ENCODE data around the gene EFR3B.
A peak's percentile ranks its signal among the peaks of the same experiment; 100 is the strongest.

The EFR3B gene

DNA sequence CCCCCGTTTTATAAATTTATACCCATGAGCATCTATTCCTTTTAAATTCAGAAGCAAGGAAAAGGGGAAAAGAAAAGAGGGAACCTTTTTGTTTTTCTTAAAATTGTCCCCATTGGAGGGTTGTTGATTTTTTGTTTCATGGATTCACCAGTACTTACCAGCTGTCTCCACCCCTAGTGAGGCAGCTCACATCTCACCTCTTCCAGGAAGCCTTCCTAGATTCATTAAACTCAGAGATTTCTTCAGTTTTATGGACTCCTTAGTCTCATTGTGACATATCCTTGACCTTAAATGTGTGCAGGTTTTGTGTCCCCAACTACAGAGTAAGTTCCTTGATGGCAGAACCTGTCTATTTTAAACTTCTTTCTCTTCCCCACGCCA is 35.9 kb downstream of the EFR3B start:
- TF ChIP-seq ARNTL (CRISPR knock-in tag; IDR thresholded peaks at IDR 0.05; ENCODE audit: borderline replicate concordance, low read depth) (no peak), TCF4 (CRISPR knock-in tag; IDR thresholded peaks at IDR 0.05; ENCODE audit: borderline replicate concordance) (no peak), TOX (CRISPR knock-in tag; IDR thresholded peaks at IDR 0.05; ENCODE audit: borderline replicate concordance) (no peak), RARB (CRISPR knock-in tag; IDR thresholded peaks at IDR 0.05) (no peak), ISL1 (CRISPR knock-in tag; IDR thresholded peaks at IDR 0.05) (no peak), GLIS3 (CRISPR knock-in tag; IDR thresholded peaks at IDR 0.05) (no peak), ZNF70 (CRISPR knock-in tag; IDR thresholded peaks at IDR 0.05) (no peak), ZC3H10 (CRISPR knock-in tag; IDR thresholded peaks at IDR 0.05) (no peak)
- TF ChIP-seq, protein P1, sequence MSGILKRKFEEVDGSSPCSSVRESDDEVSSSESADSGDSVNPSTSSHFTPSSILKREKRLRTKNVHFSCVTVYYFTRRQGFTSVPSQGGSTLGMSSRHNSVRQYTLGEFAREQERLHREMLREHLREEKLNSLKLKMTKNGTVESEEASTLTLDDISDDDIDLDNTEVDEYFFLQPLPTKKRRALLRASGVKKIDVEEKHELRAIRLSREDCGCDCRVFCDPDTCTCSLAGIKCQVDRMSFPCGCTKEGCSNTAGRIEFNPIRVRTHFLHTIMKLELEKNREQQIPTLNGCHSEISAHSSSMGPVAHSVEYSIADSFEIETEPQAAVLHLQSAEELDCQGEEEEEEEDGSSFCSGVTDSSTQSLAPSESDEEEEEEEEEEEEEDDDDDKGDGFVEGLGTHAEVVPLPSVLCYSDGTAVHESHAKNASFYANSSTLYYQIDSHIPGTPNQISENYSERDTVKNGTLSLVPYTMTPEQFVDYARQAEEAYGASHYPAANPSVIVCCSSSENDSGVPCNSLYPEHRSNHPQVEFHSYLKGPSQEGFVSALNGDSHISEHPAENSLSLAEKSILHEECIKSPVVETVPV (CRISPR knock-in tag; IDR thresholded peaks at IDR 0.05) = no peak
- TF ChIP-seq, protein P2, sequence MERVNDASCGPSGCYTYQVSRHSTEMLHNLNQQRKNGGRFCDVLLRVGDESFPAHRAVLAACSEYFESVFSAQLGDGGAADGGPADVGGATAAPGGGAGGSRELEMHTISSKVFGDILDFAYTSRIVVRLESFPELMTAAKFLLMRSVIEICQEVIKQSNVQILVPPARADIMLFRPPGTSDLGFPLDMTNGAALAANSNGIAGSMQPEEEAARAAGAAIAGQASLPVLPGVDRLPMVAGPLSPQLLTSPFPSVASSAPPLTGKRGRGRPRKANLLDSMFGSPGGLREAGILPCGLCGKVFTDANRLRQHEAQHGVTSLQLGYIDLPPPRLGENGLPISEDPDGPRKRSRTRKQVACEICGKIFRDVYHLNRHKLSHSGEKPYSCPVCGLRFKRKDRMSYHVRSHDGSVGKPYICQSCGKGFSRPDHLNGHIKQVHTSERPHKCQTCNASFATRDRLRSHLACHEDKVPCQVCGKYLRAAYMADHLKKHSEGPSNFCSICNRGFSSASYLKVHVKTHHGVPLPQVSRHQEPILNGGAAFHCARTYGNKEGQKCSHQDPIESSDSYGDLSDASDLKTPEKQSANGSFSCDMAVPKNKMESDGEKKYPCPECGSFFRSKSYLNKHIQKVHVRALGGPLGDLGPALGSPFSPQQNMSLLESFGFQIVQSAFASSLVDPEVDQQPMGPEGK (CRISPR knock-in tag; IDR thresholded peaks at IDR 0.05; ENCODE audit: borderline replicate concordance) = no peak
- TF ChIP-seq, protein P3, sequence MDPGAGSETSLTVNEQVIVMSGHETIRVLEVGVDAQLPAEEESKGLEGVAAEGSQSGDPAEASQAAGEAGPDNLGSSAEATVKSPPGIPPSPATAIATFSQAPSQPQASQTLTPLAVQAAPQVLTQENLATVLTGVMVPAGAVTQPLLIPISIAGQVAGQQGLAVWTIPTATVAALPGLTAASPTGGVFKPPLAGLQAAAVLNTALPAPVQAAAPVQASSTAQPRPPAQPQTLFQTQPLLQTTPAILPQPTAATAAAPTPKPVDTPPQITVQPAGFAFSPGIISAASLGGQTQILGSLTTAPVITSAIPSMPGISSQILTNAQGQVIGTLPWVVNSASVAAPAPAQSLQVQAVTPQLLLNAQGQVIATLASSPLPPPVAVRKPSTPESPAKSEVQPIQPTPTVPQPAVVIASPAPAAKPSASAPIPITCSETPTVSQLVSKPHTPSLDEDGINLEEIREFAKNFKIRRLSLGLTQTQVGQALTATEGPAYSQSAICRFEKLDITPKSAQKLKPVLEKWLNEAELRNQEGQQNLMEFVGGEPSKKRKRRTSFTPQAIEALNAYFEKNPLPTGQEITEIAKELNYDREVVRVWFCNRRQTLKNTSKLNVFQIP (CRISPR knock-in tag; IDR thresholded peaks at IDR 0.05; ENCODE audit: borderline replicate concordance, low read depth) = no peak
- TF ChIP-seq, protein P4, sequence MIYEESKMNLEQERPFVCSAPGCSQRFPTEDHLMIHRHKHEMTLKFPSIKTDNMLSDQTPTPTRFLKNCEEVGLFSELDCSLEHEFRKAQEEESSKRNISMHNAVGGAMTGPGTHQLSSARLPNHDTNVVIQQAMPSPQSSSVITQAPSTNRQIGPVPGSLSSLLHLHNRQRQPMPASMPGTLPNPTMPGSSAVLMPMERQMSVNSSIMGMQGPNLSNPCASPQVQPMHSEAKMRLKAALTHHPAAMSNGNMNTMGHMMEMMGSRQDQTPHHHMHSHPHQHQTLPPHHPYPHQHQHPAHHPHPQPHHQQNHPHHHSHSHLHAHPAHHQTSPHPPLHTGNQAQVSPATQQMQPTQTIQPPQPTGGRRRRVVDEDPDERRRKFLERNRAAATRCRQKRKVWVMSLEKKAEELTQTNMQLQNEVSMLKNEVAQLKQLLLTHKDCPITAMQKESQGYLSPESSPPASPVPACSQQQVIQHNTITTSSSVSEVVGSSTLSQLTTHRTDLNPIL (CRISPR knock-in tag; IDR thresholded peaks at IDR 0.05; ENCODE audit: low read depth) = no peak
- ATAC-seq = no peak

DNA sequence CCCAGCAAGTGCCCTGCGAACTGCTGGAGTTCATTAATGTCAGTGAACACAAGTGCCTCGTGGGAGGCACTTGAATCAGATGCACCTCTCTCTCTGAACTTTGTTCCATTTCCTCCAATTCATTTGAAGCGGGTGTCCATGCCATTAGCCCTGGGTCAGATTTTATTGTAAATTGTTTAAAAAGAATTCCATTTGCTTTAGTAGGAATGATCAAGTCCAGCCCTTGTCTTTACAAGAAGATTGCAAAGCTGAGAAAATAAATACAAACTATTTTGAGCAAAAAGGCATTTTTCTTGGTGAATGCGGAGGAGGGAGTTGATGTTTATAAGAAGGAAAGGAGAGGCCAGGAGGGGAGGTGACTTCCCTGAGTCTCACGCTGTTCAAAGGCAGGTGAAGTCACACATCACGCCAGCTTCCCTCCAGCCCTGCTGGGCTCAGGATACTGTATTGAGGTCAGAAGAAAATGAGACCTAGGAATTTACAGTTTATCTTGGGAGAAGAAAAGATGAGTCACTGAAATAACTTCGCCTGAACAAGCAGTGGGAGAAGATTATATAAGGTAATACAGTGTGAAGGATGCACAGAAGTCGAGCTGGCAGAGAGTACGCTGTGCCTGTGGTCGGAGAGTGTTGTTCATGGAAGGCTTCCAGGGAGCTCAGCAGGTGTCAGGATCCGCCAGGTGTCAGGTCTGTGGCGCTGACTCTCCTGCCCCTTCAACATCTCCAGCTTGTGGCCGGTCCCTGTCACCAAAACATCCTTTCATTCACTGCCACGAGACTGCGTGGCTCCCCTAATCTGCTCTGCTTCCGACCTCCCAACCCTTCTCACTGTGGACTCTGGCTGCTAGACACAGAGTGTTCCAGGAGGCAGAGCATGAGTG is 36.5 kb downstream of the EFR3B start:
- ATAC-seq = peak; percentile 96
- TF ChIP-seq ISL1 (CRISPR knock-in tag; IDR thresholded peaks at IDR 0.05) (peak; percentile 28; the same call in 1 of the 2 replicates), ZNF565 (CRISPR knock-in tag; conservative IDR thresholded peaks at IDR 0.05; ENCODE audit: low read depth) (no peak), ZFP3 (CRISPR knock-in tag; IDR thresholded peaks at IDR 0.05) (peak; percentile 71), ZFP30 (CRISPR knock-in tag; IDR thresholded peaks at IDR 0.05) (no peak), GLIS3 (CRISPR knock-in tag; IDR thresholded peaks at IDR 0.05) (no peak), BACH2 (CRISPR knock-in tag; IDR thresholded peaks at IDR 0.05; ENCODE audit: borderline replicate concordance) (no peak), OSR1 (CRISPR knock-in tag; IDR thresholded peaks at IDR 0.05) (no peak), ARNTL (CRISPR knock-in tag; IDR thresholded peaks at IDR 0.05; ENCODE audit: borderline replicate concordance, low read depth) (no peak), TCF4 (CRISPR knock-in tag; IDR thresholded peaks at IDR 0.05; ENCODE audit: borderline replicate concordance) (no peak), RARB (CRISPR knock-in tag; IDR thresholded peaks at IDR 0.05) (no peak), PPARA (CRISPR knock-in tag; IDR thresholded peaks at IDR 0.05; ENCODE audit: borderline replicate concordance) (no peak), ESRRG (CRISPR knock-in tag; IDR thresholded peaks at IDR 0.05) (no peak)
- TF ChIP-seq, protein P3 (CRISPR knock-in tag; IDR thresholded peaks at IDR 0.05; ENCODE audit: borderline replicate concordance, low read depth) = no peak
- TF ChIP-seq, protein P1 (CRISPR knock-in tag; IDR thresholded peaks at IDR 0.05) = no peak

Data from SK-N-SH treated with all-trans-retinoic acid at 6 μM for 48 hours (cell line).